Panc1 (cell line): ENCODE data around the gene ADSS1.

Source experiments
- TF ChIP-seq, protein P1 (sequence below), 2 experiments: IDR thresholded peaks; 2 replicates each; pipeline ENCODE4 v1.6.1; 2011 to 2012; ENCODE audit warnings: low read depth in 2 of 2, control low read depth in 1 of 2, low read length in 1 of 2, mild to moderate bottlenecking in 1 of 2, moderate library complexity in 1 of 2; ENCODE audit not compliant: insufficient read depth in 1 of 2
- TF ChIP-seq, protein P2 (sequence below): fragments of 450-650 bp; IDR thresholded peaks from 2 replicates; pipeline ENCODE4 v1.5.1; 2017; ENCODE audit warnings: mild to moderate bottlenecking

DNA sequence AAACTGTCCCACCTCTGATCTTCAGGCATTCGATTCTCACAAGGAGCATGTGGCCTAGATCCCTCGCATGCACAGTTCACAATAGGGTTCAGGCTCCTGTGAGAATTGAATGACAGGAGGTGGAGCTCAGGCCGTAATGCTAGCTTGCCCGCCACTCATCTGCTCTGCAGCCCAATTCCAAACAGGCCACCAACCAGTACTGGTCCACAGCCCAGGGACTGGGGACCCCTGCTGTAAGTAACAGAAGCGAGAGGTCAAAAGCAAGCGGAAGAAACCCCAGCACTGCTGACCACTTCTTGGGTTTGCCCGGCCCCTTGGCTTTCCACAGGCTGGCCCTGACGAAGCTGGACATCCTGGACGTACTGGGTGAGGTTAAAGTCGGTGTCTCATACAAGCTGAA lies 20.5 kb downstream of the ADSS1 start:
- TF ChIP-seq, protein P1, sequence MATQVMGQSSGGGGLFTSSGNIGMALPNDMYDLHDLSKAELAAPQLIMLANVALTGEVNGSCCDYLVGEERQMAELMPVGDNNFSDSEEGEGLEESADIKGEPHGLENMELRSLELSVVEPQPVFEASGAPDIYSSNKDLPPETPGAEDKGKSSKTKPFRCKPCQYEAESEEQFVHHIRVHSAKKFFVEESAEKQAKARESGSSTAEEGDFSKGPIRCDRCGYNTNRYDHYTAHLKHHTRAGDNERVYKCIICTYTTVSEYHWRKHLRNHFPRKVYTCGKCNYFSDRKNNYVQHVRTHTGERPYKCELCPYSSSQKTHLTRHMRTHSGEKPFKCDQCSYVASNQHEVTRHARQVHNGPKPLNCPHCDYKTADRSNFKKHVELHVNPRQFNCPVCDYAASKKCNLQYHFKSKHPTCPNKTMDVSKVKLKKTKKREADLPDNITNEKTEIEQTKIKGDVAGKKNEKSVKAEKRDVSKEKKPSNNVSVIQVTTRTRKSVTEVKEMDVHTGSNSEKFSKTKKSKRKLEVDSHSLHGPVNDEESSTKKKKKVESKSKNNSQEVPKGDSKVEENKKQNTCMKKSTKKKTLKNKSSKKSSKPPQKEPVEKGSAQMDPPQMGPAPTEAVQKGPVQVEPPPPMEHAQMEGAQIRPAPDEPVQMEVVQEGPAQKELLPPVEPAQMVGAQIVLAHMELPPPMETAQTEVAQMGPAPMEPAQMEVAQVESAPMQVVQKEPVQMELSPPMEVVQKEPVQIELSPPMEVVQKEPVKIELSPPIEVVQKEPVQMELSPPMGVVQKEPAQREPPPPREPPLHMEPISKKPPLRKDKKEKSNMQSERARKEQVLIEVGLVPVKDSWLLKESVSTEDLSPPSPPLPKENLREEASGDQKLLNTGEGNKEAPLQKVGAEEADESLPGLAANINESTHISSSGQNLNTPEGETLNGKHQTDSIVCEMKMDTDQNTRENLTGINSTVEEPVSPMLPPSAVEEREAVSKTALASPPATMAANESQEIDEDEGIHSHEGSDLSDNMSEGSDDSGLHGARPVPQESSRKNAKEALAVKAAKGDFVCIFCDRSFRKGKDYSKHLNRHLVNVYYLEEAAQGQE (IDR thresholded peaks at IDR 0.05; ENCODE audit: insufficient read depth in 1 of 2, low read depth in 2 of 2, low read length in 1 of 2), result no peak
- TF ChIP-seq, protein P2, sequence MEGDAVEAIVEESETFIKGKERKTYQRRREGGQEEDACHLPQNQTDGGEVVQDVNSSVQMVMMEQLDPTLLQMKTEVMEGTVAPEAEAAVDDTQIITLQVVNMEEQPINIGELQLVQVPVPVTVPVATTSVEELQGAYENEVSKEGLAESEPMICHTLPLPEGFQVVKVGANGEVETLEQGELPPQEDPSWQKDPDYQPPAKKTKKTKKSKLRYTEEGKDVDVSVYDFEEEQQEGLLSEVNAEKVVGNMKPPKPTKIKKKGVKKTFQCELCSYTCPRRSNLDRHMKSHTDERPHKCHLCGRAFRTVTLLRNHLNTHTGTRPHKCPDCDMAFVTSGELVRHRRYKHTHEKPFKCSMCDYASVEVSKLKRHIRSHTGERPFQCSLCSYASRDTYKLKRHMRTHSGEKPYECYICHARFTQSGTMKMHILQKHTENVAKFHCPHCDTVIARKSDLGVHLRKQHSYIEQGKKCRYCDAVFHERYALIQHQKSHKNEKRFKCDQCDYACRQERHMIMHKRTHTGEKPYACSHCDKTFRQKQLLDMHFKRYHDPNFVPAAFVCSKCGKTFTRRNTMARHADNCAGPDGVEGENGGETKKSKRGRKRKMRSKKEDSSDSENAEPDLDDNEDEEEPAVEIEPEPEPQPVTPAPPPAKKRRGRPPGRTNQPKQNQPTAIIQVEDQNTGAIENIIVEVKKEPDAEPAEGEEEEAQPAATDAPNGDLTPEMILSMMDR, result no peak
